Measurements from ENCODE around the gene PTCH1.
A peak's percentile ranks its signal among the peaks of the same experiment; 100 is the strongest.

PTCH1 gene

DNA sequence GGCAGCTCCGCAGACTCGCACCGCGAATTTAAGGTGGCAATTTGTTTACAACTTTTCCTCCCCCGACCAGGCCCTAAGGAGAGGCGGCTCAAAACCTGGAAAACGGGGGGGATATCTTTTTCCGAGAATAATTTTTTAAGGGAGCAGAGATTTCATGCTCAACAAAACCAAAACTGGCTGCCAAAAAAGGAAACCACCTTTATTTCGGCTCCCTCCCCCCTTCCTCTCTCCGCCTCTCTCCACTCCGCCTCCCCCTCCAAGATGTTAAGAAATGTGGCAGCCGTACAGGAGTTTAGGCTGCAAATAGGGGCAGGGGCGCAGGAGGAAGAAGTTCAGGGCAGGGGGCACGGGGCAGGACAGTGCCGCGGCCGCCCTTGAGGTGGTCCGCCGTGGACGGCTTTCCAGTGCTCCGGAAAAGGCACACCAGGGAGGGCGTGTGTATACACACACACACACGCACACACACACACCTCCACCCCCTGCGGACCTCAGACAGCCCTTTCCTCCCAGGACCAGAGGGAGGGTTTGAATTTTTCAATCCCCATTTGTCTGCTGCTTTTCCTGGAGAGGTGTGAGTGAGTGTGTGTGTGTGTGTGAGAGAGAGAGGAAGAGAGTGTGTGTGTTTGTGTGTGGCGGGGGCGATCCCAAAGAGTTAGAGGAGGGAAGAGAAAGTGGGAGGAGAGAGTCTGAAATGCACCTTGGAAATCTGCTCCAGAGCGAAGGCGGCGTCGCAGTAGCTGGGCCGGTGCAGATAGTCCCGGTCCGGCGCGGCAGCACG, 9.1 kb downstream of the PTCH1 start (continued):
- TF ChIP-seq, protein P1, sequence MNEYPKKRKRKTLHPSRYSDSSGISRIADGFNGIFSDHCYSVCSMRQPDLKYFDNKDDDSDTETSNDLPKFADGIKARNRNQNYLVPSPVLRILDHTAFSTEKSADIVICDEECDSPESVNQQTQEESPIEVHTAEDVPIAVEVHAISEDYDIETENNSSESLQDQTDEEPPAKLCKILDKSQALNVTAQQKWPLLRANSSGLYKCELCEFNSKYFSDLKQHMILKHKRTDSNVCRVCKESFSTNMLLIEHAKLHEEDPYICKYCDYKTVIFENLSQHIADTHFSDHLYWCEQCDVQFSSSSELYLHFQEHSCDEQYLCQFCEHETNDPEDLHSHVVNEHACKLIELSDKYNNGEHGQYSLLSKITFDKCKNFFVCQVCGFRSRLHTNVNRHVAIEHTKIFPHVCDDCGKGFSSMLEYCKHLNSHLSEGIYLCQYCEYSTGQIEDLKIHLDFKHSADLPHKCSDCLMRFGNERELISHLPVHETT (tag by site-specific recombination; IDR thresholded peaks at IDR 0.05), result peak; percentile 80
- TF ChIP-seq ZNF354C (tag by site-specific recombination; IDR thresholded peaks at IDR 0.05; ENCODE audit: borderline replicate concordance, low read depth), result no peak
- peak; percentile 96 for TF ChIP-seq IKZF3 (tag by site-specific recombination; IDR thresholded peaks at IDR 0.05)
- TF ChIP-seq, protein P2, sequence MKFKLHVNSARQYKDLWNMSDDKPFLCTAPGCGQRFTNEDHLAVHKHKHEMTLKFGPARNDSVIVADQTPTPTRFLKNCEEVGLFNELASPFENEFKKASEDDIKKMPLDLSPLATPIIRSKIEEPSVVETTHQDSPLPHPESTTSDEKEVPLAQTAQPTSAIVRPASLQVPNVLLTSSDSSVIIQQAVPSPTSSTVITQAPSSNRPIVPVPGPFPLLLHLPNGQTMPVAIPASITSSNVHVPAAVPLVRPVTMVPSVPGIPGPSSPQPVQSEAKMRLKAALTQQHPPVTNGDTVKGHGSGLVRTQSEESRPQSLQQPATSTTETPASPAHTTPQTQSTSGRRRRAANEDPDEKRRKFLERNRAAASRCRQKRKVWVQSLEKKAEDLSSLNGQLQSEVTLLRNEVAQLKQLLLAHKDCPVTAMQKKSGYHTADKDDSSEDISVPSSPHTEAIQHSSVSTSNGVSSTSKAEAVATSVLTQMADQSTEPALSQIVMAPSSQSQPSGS (tag by site-specific recombination; IDR thresholded peaks at IDR 0.05; ENCODE audit: low read depth), result no peak
- no peak for TF ChIP-seq TRIM28 (IDR thresholded peaks at IDR 0.05; ENCODE audit: borderline replicate concordance, low read length)
- TF ChIP-seq, protein P3, sequence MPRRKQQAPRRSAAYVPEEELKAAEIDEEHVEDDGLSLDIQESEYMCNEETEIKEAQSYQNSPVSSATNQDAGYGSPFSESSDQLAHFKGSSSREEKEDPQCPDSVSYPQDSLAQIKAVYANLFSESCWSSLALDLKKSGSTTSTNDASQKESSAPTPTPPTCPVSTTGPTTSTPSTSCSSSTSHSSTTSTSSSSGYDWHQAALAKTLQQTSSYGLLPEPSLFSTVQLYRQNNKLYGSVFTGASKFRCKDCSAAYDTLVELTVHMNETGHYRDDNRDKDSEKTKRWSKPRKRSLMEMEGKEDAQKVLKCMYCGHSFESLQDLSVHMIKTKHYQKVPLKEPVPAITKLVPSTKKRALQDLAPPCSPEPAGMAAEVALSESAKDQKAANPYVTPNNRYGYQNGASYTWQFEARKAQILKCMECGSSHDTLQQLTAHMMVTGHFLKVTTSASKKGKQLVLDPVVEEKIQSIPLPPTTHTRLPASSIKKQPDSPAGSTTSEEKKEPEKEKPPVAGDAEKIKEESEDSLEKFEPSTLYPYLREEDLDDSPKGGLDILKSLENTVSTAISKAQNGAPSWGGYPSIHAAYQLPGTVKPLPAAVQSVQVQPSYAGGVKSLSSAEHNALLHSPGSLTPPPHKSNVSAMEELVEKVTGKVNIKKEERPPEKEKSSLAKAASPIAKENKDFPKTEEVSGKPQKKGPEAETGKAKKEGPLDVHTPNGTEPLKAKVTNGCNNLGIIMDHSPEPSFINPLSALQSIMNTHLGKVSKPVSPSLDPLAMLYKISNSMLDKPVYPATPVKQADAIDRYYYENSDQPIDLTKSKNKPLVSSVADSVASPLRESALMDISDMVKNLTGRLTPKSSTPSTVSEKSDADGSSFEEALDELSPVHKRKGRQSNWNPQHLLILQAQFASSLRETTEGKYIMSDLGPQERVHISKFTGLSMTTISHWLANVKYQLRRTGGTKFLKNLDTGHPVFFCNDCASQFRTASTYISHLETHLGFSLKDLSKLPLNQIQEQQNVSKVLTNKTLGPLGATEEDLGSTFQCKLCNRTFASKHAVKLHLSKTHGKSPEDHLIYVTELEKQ (tag by site-specific recombination; IDR thresholded peaks at IDR 0.05; ENCODE audit: borderline replicate concordance), result no peak
- TF ChIP-seq, protein P4, sequence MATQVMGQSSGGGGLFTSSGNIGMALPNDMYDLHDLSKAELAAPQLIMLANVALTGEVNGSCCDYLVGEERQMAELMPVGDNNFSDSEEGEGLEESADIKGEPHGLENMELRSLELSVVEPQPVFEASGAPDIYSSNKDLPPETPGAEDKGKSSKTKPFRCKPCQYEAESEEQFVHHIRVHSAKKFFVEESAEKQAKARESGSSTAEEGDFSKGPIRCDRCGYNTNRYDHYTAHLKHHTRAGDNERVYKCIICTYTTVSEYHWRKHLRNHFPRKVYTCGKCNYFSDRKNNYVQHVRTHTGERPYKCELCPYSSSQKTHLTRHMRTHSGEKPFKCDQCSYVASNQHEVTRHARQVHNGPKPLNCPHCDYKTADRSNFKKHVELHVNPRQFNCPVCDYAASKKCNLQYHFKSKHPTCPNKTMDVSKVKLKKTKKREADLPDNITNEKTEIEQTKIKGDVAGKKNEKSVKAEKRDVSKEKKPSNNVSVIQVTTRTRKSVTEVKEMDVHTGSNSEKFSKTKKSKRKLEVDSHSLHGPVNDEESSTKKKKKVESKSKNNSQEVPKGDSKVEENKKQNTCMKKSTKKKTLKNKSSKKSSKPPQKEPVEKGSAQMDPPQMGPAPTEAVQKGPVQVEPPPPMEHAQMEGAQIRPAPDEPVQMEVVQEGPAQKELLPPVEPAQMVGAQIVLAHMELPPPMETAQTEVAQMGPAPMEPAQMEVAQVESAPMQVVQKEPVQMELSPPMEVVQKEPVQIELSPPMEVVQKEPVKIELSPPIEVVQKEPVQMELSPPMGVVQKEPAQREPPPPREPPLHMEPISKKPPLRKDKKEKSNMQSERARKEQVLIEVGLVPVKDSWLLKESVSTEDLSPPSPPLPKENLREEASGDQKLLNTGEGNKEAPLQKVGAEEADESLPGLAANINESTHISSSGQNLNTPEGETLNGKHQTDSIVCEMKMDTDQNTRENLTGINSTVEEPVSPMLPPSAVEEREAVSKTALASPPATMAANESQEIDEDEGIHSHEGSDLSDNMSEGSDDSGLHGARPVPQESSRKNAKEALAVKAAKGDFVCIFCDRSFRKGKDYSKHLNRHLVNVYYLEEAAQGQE (tag by site-specific recombination; IDR thresholded peaks at IDR 0.05), result no peak
- TF ChIP-seq, protein P5, sequence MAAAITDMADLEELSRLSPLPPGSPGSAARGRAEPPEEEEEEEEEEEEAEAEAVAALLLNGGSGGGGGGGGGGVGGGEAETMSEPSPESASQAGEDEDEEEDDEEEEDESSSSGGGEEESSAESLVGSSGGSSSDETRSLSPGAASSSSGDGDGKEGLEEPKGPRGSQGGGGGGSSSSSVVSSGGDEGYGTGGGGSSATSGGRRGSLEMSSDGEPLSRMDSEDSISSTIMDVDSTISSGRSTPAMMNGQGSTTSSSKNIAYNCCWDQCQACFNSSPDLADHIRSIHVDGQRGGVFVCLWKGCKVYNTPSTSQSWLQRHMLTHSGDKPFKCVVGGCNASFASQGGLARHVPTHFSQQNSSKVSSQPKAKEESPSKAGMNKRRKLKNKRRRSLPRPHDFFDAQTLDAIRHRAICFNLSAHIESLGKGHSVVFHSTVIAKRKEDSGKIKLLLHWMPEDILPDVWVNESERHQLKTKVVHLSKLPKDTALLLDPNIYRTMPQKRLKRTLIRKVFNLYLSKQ (tag by site-specific recombination; IDR thresholded peaks at IDR 0.05; ENCODE audit: borderline replicate concordance), result no peak
- peak; percentile 98 for TF ChIP-seq EGR2 (tag by site-specific recombination; IDR thresholded peaks at IDR 0.05; ENCODE audit: low read depth)
- TF ChIP-seq ZNF10 (tag by site-specific recombination; IDR thresholded peaks at IDR 0.05), result peak; percentile 21; the same call in 1 of the 2 replicates
- no peak for TF ChIP-seq ZNF202 (tag by site-specific recombination; IDR thresholded peaks at IDR 0.05; ENCODE audit: borderline replicate concordance)
- TF ChIP-seq ZNF266 (tag by site-specific recombination; IDR thresholded peaks at IDR 0.05; ENCODE audit: low read depth), result no peak
- peak; percentile 99 for TF ChIP-seq PRDM1 (tag by site-specific recombination; IDR thresholded peaks at IDR 0.05)
- TF ChIP-seq MYNN (tag by site-specific recombination; IDR thresholded peaks at IDR 0.05; ENCODE audit: borderline replicate concordance), result 0 out of 2 replicates have a peak, but pooled peaks have one; percentile 57
- 0 out of 2 replicates have a peak, but pooled peaks have one; percentile 42 for TF ChIP-seq ZNF24 (tag by site-specific recombination; IDR thresholded peaks at IDR 0.05)
- no peak for TF ChIP-seq SCRT1 (tag by site-specific recombination; IDR thresholded peaks at IDR 0.05; ENCODE audit: borderline replicate concordance)
- no peak for TF ChIP-seq GLI2 (tag by site-specific recombination; IDR thresholded peaks at IDR 0.05; ENCODE audit: borderline replicate concordance, low read depth)
- no peak for TF ChIP-seq ZNF175 (tag by site-specific recombination; IDR thresholded peaks at IDR 0.05)
- TF ChIP-seq, protein P6, sequence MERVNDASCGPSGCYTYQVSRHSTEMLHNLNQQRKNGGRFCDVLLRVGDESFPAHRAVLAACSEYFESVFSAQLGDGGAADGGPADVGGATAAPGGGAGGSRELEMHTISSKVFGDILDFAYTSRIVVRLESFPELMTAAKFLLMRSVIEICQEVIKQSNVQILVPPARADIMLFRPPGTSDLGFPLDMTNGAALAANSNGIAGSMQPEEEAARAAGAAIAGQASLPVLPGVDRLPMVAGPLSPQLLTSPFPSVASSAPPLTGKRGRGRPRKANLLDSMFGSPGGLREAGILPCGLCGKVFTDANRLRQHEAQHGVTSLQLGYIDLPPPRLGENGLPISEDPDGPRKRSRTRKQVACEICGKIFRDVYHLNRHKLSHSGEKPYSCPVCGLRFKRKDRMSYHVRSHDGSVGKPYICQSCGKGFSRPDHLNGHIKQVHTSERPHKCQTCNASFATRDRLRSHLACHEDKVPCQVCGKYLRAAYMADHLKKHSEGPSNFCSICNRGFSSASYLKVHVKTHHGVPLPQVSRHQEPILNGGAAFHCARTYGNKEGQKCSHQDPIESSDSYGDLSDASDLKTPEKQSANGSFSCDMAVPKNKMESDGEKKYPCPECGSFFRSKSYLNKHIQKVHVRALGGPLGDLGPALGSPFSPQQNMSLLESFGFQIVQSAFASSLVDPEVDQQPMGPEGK (tag by site-specific recombination; IDR thresholded peaks at IDR 0.05), result peak; percentile 98
- no peak for TF ChIP-seq ZNF48 (tag by site-specific recombination; IDR thresholded peaks at IDR 0.05)
- no peak for TF ChIP-seq ZSCAN16 (tag by site-specific recombination; IDR thresholded peaks at IDR 0.05)
- peak; percentile 96 for TF ChIP-seq KLF16 (tag by site-specific recombination; IDR thresholded peaks at IDR 0.05)
- no peak for TF ChIP-seq ZNF350 (tag by site-specific recombination; IDR thresholded peaks at IDR 0.05)
- TF ChIP-seq ZNF433 (tag by site-specific recombination; IDR thresholded peaks at IDR 0.05; ENCODE audit: low read depth), result no peak
- peak; percentile 93 for TF ChIP-seq ZNF776 (tag by site-specific recombination; IDR thresholded peaks at IDR 0.05; ENCODE audit: borderline replicate concordance)
- no peak for TF ChIP-seq RBAK (tag by site-specific recombination; IDR thresholded peaks at IDR 0.05)

All from HEK293 (cell line).